Measurements from ENCODE around the gene MED23. TPM values are rescaled to one million over a fixed set of nuclear protein-coding genes. Genes with fewer than 3 reads are reported as not detected.

Gene MED23, protein sequence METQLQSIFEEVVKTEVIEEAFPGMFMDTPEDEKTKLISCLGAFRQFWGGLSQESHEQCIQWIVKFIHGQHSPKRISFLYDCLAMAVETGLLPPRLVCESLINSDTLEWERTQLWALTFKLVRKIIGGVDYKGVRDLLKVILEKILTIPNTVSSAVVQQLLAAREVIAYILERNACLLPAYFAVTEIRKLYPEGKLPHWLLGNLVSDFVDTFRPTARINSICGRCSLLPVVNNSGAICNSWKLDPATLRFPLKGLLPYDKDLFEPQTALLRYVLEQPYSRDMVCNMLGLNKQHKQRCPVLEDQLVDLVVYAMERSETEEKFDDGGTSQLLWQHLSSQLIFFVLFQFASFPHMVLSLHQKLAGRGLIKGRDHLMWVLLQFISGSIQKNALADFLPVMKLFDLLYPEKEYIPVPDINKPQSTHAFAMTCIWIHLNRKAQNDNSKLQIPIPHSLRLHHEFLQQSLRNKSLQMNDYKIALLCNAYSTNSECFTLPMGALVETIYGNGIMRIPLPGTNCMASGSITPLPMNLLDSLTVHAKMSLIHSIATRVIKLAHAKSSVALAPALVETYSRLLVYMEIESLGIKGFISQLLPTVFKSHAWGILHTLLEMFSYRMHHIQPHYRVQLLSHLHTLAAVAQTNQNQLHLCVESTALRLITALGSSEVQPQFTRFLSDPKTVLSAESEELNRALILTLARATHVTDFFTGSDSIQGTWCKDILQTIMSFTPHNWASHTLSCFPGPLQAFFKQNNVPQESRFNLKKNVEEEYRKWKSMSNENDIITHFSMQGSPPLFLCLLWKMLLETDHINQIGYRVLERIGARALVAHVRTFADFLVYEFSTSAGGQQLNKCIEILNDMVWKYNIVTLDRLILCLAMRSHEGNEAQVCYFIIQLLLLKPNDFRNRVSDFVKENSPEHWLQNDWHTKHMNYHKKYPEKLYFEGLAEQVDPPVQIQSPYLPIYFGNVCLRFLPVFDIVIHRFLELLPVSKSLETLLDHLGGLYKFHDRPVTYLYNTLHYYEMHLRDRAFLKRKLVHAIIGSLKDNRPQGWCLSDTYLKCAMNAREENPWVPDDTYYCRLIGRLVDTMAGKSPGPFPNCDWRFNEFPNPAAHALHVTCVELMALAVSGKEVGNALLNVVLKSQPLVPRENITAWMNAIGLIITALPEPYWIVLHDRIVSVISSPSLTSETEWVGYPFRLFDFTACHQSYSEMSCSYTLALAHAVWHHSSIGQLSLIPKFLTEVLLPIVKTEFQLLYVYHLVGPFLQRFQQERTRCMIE (N-terminal part only)
- 10 to 100 TPM in 1 of 2 donors, 1 to 10 TPM in 1; 8.3 to 12.8 TPM for polyA plus RNA-seq

DNA sequence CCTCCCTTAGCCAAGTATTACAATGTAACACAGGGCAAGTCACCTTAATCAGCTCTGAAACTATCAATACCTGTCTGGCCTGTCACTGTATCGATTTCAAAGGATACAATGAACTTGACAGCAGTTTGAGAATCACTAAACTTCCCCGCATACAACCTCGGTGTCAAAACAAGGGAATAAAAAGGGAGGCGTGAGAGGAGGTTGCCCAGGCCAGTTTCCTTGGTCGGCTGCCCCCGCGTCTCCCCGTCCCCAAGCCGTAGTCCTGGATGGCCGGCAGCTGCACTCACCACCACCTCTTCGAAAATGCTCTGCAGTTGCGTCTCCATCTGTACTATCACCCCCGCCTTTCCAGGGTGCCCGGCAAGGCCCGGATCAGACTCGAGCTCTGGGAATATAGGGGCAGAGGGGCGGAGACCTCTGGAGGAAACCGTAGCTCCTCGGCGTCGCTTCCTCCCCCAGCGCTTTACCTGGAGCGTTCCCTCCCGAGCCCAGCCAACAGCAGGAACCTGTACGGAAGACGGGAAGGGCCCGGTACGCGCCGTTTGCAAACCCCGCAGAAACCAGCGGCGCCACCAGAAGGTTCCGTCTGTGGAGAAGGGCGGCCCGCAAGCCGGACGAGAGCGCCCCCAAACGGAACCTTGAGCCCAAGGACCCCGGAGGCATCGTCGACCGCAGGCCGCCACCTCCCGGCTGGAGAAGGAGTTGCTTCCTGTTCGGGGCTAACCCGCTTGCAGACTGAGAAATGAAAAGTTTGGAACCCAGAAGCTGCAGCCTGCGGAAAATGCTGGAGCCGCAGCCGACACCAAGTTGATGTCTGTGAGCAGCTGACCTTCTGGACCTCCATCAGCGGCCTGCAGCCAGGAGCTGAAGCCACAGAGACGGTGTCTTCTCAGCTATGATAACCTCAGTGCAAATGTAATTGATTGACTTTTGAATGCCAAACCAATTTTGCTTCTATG is at the start of gene MED23:
Gene MED23, minus strand, starts transcription at position 519 of the 959 bp plus-strand sequence. Its CDS starts 193 bp downstream, at position 326.
- Histone ChIP-seq H3K9me3 (ENCODE audit: control insufficient read depth in 2 of 2, insufficient read depth in 1 of 2, low read depth in 1 of 2, low read length in 1 of 2) (no peaks in the 10 kb centered on the region), H3K36me3 (ENCODE audit: control insufficient read depth in 2 of 2, insufficient read depth in 2 of 2, low read length in 1 of 2) (peaks cover 4 to 5% of the 10 kb centered on the region in 2 donors), H3K27me3 (ENCODE audit: control insufficient read depth in 1 of 2, insufficient read depth in 2 of 2, low read length in 2 of 2) (no peaks in the 10 kb centered on the region), H3K27ac (ENCODE audit: low read depth in 2 of 2, low read length in 1 of 2) (peak within 1 kb of the TSS; percentile 72 to 97), H3K4me3 (ENCODE audit: low read depth in 1 of 2, low read length in 2 of 2) (peak within 1 kb of the TSS; percentile 87 to 99), H3K4me1 (ENCODE audit: control insufficient read depth in 2 of 2, insufficient read depth in 2 of 2, low read length in 1 of 2) (no peaks in the 10 kb centered on the region)
- 0% methylated on average over 53 of the region's 53 CpGs for WGBS, 2 donors

DNA sequence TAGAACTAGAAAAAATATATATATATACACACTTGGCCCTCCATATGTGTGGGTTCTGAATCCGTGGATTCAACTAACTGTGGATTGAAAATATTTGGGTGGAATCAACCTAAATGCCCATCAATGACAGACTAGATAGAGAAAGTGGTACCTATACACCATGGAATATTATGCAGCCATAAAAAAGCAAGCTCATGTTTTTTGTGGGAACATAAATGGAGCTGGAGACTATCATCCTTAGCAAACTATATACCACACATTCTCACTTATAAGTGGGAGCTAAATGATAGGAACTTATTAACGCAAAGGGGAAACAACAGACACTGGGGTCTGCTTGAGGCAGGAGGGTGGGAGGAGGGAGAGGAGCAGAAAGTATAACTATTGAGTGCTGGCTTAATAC is 45.1 kb upstream of the MED23 start:
- no peaks in the 10 kb centered on the region for H3K9me3 ChIP-seq (ENCODE audit: control insufficient read depth in 2 of 2, insufficient read depth in 1 of 2, low read depth in 1 of 2, low read length in 1 of 2)
- H3K4me1 ChIP-seq (ENCODE audit: control insufficient read depth in 2 of 2, insufficient read depth in 2 of 2, low read length in 1 of 2): no peaks in the 10 kb centered on the region
- H3K4me3 ChIP-seq (ENCODE audit: low read depth in 1 of 2, low read length in 2 of 2): no peak overlapping the region
- H3K27ac ChIP-seq (ENCODE audit: low read depth in 2 of 2, low read length in 1 of 2): no peak overlapping the region
- WGBS, 2 donors: 93% methylated on average over 2 of the region's 2 CpGs
- H3K27me3 ChIP-seq (ENCODE audit: control insufficient read depth in 1 of 2, insufficient read depth in 2 of 2, low read length in 2 of 2): no peaks in the 10 kb centered on the region
- H3K36me3 ChIP-seq (ENCODE audit: control insufficient read depth in 2 of 2, insufficient read depth in 2 of 2, low read length in 1 of 2): no peaks in the 10 kb centered on the region

DNA sequence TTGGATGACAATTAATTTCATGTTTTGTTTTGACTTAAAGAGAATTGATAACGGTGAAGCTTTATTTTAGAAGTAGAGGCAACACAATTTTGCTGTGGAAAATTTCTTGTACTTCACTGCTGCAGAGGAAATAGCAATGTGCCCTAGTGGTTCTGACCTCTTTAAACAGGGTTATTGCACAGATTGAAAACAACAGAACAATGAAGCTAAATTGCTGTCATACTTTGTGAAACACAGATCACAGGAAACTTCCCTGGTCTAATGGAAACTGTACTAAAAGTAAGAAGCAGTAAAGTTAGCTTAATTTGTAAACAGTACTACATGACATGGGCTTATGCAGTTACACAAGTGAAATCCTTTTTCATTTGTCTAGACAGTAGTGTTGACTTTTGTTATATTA is 41.8 kb upstream of the MED23 start:
- H3K4me3 ChIP-seq (ENCODE audit: low read depth in 1 of 2, low read length in 2 of 2): no peak overlapping the region
- 38 to 42% methylated on average over 1 of the region's 1 CpG for WGBS, 2 donors
- H3K9me3 ChIP-seq (ENCODE audit: control insufficient read depth in 2 of 2, insufficient read depth in 1 of 2, low read depth in 1 of 2, low read length in 1 of 2): no peaks in the 10 kb centered on the region
- no peaks in the 10 kb centered on the region for H3K36me3 ChIP-seq (ENCODE audit: control insufficient read depth in 2 of 2, insufficient read depth in 2 of 2, low read length in 1 of 2)
- no peak overlapping the region for H3K27ac ChIP-seq (ENCODE audit: low read depth in 2 of 2, low read length in 1 of 2)
- peaks cover 0 to 2% of the 10 kb centered on the region in 2 donors for H3K27me3 ChIP-seq (ENCODE audit: control insufficient read depth in 1 of 2, insufficient read depth in 2 of 2, low read length in 2 of 2)
- no peaks in the 10 kb centered on the region for H3K4me1 ChIP-seq (ENCODE audit: control insufficient read depth in 2 of 2, insufficient read depth in 2 of 2, low read length in 1 of 2)

DNA sequence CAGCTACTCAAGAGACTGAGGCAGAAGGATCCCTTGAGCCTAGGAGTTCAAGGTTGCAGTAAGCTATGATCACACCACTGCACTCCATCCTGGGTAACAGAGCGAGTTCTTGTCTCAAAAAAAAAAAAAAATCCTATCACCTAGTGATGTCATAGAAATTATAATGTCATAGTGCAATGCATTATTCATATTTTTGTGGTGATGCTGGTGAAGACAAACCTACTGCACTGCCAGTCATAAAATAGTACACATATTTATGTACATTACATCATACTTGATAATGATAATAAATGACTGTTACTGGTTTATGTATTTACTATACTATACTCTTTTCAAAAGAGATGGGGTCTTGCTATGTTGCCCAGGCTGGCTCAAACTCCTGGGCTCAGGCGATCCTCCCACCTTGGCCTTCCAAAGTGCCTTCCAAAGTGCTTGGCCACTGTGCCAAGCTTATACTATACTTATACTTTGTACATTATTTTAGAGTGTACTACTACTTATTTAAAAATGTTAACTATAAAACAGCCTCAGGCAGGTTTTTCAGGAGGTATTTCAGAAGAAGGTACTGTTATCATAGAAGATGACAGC is 35.6 kb upstream of the MED23 start:
- H3K27me3 ChIP-seq (ENCODE audit: control insufficient read depth in 1 of 2, insufficient read depth in 2 of 2, low read length in 2 of 2): peaks cover 0 to 2% of the 10 kb centered on the region in 2 donors
- WGBS, 2 donors: 92 to 94% methylated on average over 2 of the region's 2 CpGs
- no peaks in the 10 kb centered on the region for H3K36me3 ChIP-seq (ENCODE audit: control insufficient read depth in 2 of 2, insufficient read depth in 2 of 2, low read length in 1 of 2)
- H3K4me3 ChIP-seq (ENCODE audit: low read depth in 1 of 2, low read length in 2 of 2): no peak overlapping the region
- no peaks in the 10 kb centered on the region for H3K9me3 ChIP-seq (ENCODE audit: control insufficient read depth in 2 of 2, insufficient read depth in 1 of 2, low read depth in 1 of 2, low read length in 1 of 2)
- no peaks in the 10 kb centered on the region for H3K4me1 ChIP-seq (ENCODE audit: control insufficient read depth in 2 of 2, insufficient read depth in 2 of 2, low read length in 1 of 2)
- H3K27ac ChIP-seq (ENCODE audit: low read depth in 2 of 2, low read length in 1 of 2): no peak overlapping the region

GRCh38 chr6:131660195-131660594 is 32.2 kb upstream of the MED23 start:
- Histone ChIP-seq H3K27ac (ENCODE audit: low read depth in 2 of 2, low read length in 1 of 2) (no peak overlapping the region), H3K4me1 (ENCODE audit: control insufficient read depth in 2 of 2, insufficient read depth in 2 of 2, low read length in 1 of 2) (no peaks in the 10 kb centered on the region), H3K4me3 (ENCODE audit: low read depth in 1 of 2, low read length in 2 of 2) (no peak overlapping the region), H3K27me3 (ENCODE audit: control insufficient read depth in 1 of 2, insufficient read depth in 2 of 2, low read length in 2 of 2) (no peaks in the 10 kb centered on the region), H3K36me3 (ENCODE audit: control insufficient read depth in 2 of 2, insufficient read depth in 2 of 2, low read length in 1 of 2) (no peaks in the 10 kb centered on the region), H3K9me3 (ENCODE audit: control insufficient read depth in 2 of 2, insufficient read depth in 1 of 2, low read depth in 1 of 2, low read length in 1 of 2) (no peaks in the 10 kb centered on the region)
- 30 to 37% methylated on average over 1 of the region's 1 CpG for WGBS, 2 donors

GRCh38 chr6:131658287-131658686 is 30.2 kb upstream of the MED23 start:
- Histone ChIP-seq H3K27me3 (ENCODE audit: control insufficient read depth in 1 of 2, insufficient read depth in 2 of 2, low read length in 2 of 2) (no peaks in the 10 kb centered on the region), H3K4me1 (ENCODE audit: control insufficient read depth in 2 of 2, insufficient read depth in 2 of 2, low read length in 1 of 2) (no peaks in the 10 kb centered on the region), H3K36me3 (ENCODE audit: control insufficient read depth in 2 of 2, insufficient read depth in 2 of 2, low read length in 1 of 2) (no peaks in the 10 kb centered on the region), H3K27ac (ENCODE audit: low read depth in 2 of 2, low read length in 1 of 2) (no peak overlapping the region), H3K9me3 (ENCODE audit: control insufficient read depth in 2 of 2, insufficient read depth in 1 of 2, low read depth in 1 of 2, low read length in 1 of 2) (no peaks in the 10 kb centered on the region), H3K4me3 (ENCODE audit: low read depth in 1 of 2, low read length in 2 of 2) (no peak overlapping the region)
- WGBS, 2 donors: 91 to 97% methylated on average over 3 of the region's 3 CpGs

- WGBS, 2 donors: 69 to 70% methylated on average over 6 of the region's 6 CpGs
- no peaks in the 10 kb centered on the region for H3K36me3 ChIP-seq (ENCODE audit: control insufficient read depth in 2 of 2, insufficient read depth in 2 of 2, low read length in 1 of 2)
- H3K9me3 ChIP-seq (ENCODE audit: control insufficient read depth in 2 of 2, insufficient read depth in 1 of 2, low read depth in 1 of 2, low read length in 1 of 2): no peaks in the 10 kb centered on the region
- no peaks in the 10 kb centered on the region for H3K27me3 ChIP-seq (ENCODE audit: control insufficient read depth in 1 of 2, insufficient read depth in 2 of 2, low read length in 2 of 2)
- H3K4me1 ChIP-seq (ENCODE audit: control insufficient read depth in 2 of 2, insufficient read depth in 2 of 2, low read length in 1 of 2): no peaks in the 10 kb centered on the region
- H3K27ac ChIP-seq (ENCODE audit: low read depth in 2 of 2, low read length in 1 of 2): no peak overlapping the region
- no peak overlapping the region for H3K4me3 ChIP-seq (ENCODE audit: low read depth in 1 of 2, low read length in 2 of 2)
These were observed 29.6 kb upstream of the MED23 start for GRCh38 chr6:131657630-131658111.

DNA sequence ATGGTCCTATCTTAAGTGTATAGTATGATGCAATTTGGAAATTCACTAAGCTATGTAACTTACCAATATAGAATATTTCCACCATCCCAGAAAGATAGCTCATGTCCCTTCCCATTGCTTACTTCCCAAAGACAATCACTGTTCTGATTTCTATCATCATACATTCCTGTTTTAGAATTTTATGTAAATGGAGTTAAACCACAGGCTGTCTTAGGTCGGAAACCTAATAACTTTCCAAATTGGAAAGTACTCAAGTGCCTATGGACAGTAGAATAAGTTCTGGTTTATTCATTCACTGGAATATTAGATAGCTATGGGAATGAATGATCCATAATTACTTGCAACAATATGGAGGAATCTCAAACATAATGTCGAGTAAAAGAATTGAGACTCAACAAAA is 29.2 kb upstream of the MED23 start:
- Histone ChIP-seq H3K4me3 (ENCODE audit: low read depth in 1 of 2, low read length in 2 of 2) (no peak overlapping the region), H3K27me3 (ENCODE audit: control insufficient read depth in 1 of 2, insufficient read depth in 2 of 2, low read length in 2 of 2) (no peaks in the 10 kb centered on the region), H3K4me1 (ENCODE audit: control insufficient read depth in 2 of 2, insufficient read depth in 2 of 2, low read length in 1 of 2) (no peaks in the 10 kb centered on the region), H3K27ac (ENCODE audit: low read depth in 2 of 2, low read length in 1 of 2) (no peak overlapping the region), H3K9me3 (ENCODE audit: control insufficient read depth in 2 of 2, insufficient read depth in 1 of 2, low read depth in 1 of 2, low read length in 1 of 2) (no peaks in the 10 kb centered on the region), H3K36me3 (ENCODE audit: control insufficient read depth in 2 of 2, insufficient read depth in 2 of 2, low read length in 1 of 2) (no peaks in the 10 kb centered on the region)
- WGBS, 2 donors: 87 to 92% methylated on average over 2 of the region's 2 CpGs

All from esophagus (tissue), 2 donors.